Suprapubic skin (tissue), 4 donors: ENCODE measurements around the gene DUOX1. TPM values are rescaled to one million over a fixed set of nuclear protein-coding genes. Genes with fewer than 3 reads are reported as not detected.
A peak's percentile ranks its signal among the peaks of the same experiment; 100 is the strongest.

ENCODE experiments used
- DNase-seq, 2 donors: peaks; one replicate each; pipeline ENCODE4 v3.0.0-alpha.2; 2019; ENCODE audit warnings: low spot score in 2 of 2
- H3K27ac ChIP-seq: fragments of 200-600 bp; sonication (generic); one replicate; pipeline ENCODE4 v1.5.1; 2019
- H3K27me3 ChIP-seq: fragments of 200-600 bp; sonication (generic); one replicate; pipeline ENCODE4 v1.5.1; 2019
- H3K36me3 ChIP-seq: fragments of 200-600 bp; sonication (generic); one replicate; pipeline ENCODE4 v1.5.1; 2019
- H3K4me1 ChIP-seq: fragments of 200-600 bp; sonication (generic); one replicate; pipeline ENCODE4 v1.5.1; 2019
- H3K4me3 ChIP-seq: fragments of 200-600 bp; sonication (generic); one replicate; pipeline ENCODE4 v1.5.1; 2019; ENCODE audit warnings: mild to moderate bottlenecking
- H3K9me3 ChIP-seq: fragments of 200-600 bp; sonication (generic); one replicate; pipeline ENCODE4 v1.5.1; 2019
- EP300 ChIP-seq: sonication (generic); formaldehyde crosslinking; IDR thresholded peaks from one replicate; pipeline ENCODE4 v1.6.1; 2017; ENCODE audit warnings: antibody characterized with exemption
- POLR2A ChIP-seq, 2 donors: fragments of 450-650 bp; IDR thresholded peaks; one replicate each; pipeline ENCODE4 v1.6.1; 2017; ENCODE audit warnings: antibody characterized with exemption in 2 of 2, mild to moderate bottlenecking in 2 of 2, moderate library complexity in 2 of 2
- POLR2AphosphoS5 ChIP-seq, 3 donors: sonication (generic); formaldehyde crosslinking; IDR thresholded peaks; one replicate each; pipeline ENCODE4 v1.6.1; 2017; ENCODE audit warnings: antibody characterized with exemption in 3 of 3
- WGBS: methylation state at CpG from one replicate; pipeline ENCODE4 v1.1.5; 2018; 5-methylcytosine and 5-hydroxymethylcytosine counted together
- total RNA-seq, 4 donors: library from RNA; depleted of rRNA; stranded (reverse); fragments of >200 nt; gene quantifications; one replicate each; pipeline ENCODE4 v1.1.0, GENCODE V29; 2016
- TF ChIP-seq, protein P1 (sequence below), 2 donors: fragments of 200-600 bp in 1 of 2; fragments of 450-650 bp in 1 of 2; sonication (generic) in 1 of 2; IDR thresholded peaks; one replicate each; pipeline ENCODE4 v1.5.1; 2016 to 2019; ENCODE audit warnings: antibody characterized with exemption in 2 of 2, mild to moderate bottlenecking in 1 of 2, moderate library complexity in 1 of 2

DUOX1 gene
- total RNA-seq, 4 donors from 2014 or later, result 87.2 to 246 (median 165) TPM

DNA sequence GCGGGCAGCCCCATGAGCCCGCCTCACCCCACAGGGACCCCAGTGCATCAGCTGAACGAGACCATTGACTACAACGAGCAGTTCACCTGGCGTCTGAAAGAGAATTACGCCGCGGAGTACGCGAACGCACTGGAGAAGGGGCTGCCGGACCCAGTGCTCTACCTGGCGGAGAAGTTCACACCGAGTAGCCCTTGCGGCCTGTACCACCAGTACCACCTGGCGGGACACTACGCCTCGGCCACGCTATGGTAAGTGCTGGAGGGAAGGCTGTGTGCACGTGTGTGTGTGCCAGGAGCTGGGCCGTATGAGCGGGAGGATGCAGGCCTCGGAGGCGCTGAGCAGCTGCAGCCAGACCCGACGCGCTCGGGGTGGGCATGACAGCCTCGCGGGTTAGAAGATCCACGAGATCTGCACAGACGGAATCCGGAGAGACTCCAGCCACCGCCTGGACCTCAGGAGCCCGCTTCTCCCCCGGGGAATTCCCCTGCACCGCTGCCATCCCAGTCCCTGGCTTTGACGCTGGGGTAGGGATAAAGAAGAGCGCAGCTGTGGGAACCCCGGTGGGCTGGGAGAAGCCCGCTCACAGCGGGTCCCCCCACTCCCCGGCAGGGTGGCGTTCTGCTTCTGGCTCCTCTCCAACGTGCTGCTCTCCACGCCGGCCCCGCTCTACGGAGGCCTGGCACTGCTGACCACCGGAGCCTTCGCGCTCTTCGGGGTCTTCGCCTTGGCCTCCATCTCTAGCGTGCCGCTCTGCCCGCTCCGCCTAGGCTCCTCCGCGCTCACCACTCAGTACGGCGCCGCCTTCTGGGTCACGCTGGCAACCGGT lies 13.1 kb upstream of the DUOX1 start:
- H3K4me1 ChIP-seq, result peaks cover 48% of the 10 kb centered on the region
- H3K9me3 ChIP-seq, result no peaks in the 10 kb centered on the region
- DNase-seq, result no peak
- H3K36me3 ChIP-seq, result no peaks in the 10 kb centered on the region
- H3K27me3 ChIP-seq, result peaks cover 69% of the 10 kb centered on the region
- TF ChIP-seq, protein P1, sequence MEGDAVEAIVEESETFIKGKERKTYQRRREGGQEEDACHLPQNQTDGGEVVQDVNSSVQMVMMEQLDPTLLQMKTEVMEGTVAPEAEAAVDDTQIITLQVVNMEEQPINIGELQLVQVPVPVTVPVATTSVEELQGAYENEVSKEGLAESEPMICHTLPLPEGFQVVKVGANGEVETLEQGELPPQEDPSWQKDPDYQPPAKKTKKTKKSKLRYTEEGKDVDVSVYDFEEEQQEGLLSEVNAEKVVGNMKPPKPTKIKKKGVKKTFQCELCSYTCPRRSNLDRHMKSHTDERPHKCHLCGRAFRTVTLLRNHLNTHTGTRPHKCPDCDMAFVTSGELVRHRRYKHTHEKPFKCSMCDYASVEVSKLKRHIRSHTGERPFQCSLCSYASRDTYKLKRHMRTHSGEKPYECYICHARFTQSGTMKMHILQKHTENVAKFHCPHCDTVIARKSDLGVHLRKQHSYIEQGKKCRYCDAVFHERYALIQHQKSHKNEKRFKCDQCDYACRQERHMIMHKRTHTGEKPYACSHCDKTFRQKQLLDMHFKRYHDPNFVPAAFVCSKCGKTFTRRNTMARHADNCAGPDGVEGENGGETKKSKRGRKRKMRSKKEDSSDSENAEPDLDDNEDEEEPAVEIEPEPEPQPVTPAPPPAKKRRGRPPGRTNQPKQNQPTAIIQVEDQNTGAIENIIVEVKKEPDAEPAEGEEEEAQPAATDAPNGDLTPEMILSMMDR (IDR thresholded peaks at IDR 0.05), result no peak
- TF ChIP-seq POLR2AphosphoS5 (IDR thresholded peaks at IDR 0.05) (no peak), EP300 (no peak), POLR2A (IDR thresholded peaks at IDR 0.05) (no peak)
- 7% methylated on average over 21 of the region's 65 CpGs for WGBS
- H3K27ac ChIP-seq, result no peak overlapping the region
- H3K4me3 ChIP-seq, result no peak overlapping the region

DNA sequence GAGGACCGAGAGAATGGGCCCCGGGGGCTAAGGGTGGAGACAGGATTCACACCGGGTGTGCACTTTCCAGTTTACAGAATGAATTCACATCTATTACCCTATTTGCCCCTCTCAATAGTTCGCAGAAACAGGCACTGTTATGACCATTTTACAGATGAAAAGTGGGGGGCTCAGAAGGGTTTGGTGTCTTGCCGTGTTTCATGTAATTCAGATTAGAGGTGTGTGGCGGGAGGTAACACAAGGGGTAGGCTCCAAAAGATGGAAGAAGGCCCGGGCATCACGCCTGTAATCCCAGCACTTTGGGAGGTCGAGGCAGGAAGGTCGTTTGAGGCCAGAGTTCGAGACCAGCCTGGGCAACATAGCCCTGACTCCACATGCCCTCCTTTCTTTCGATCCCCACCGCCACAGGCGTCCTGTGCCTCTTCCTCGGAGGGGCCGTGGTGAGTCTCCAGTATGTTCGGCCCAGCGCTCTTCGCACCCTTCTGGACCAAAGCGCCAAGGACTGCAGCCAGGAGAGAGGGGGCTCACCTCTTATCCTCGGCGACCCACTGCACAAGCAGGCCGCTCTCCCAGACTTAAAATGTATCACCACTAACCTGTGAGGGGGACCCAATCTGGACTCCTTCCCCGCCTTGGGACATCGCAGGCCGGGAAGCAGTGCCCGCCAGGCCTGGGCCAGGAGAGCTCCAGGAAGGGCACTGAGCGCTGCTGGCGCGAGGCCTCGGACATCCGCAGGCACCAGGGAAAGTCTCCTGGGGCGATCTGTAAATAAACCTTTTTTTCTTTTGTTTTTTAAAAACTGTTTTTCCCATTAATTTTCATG lies 12.3 kb upstream of the DUOX1 start:
- WGBS, result 37% methylated on average over 32 of the region's 33 CpGs
- peak overlapping the region; percentile 13 for H3K4me3 ChIP-seq
- H3K36me3 ChIP-seq, result no peaks in the 10 kb centered on the region
- H3K4me1 ChIP-seq, result peaks cover 40% of the 10 kb centered on the region
- no peaks in the 10 kb centered on the region for H3K9me3 ChIP-seq
- H3K27me3 ChIP-seq, result peaks cover 60% of the 10 kb centered on the region
- no peak for DNase-seq
- H3K27ac ChIP-seq, result no peak overlapping the region
- TF ChIP-seq EP300, result no peak
- no peak for TF ChIP-seq POLR2A (IDR thresholded peaks at IDR 0.05)
- TF ChIP-seq POLR2AphosphoS5 (IDR thresholded peaks at IDR 0.05), result no peak
- TF ChIP-seq, protein P1 (IDR thresholded peaks at IDR 0.05), result no peak

DNA sequence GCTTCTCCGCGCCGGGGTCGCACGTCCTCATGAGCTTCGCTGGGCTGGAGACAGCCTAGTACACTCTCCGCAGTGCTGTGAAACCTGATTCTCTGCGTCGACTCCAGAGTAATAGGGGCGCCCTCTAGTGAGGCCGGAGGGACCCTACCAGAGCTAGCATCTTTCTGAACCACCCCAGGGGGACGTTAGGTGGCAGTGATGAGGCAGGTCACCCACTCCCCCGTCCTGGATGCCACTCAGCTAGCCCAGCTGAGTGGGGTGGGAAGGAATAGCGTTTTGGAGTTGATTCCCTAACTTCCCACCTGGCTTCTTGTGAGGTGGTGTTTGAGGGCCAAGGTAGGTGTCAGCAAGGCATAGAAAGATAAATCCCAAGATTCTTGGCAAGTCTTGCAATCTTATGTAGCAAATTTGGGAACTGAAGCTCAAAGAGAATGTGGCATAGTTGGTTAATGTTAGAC lies 11.6 kb upstream of the DUOX1 start:
- Histone ChIP-seq H3K9me3 (no peaks in the 10 kb centered on the region), H3K4me3 (peak overlapping the region; percentile 13), H3K27ac (no peak overlapping the region), H3K27me3 (peaks cover 54% of the 10 kb centered on the region), H3K4me1 (peaks cover 33% of the 10 kb centered on the region), H3K36me3 (no peaks in the 10 kb centered on the region)
- WGBS, result under 1% methylated on average over 14 of the region's 14 CpGs
- peak; percentile 87 to 88 for DNase-seq
- no peak for TF ChIP-seq POLR2A (IDR thresholded peaks at IDR 0.05)
- TF ChIP-seq, protein P1 (IDR thresholded peaks at IDR 0.05), result peak; percentile 67 to 99

DNA sequence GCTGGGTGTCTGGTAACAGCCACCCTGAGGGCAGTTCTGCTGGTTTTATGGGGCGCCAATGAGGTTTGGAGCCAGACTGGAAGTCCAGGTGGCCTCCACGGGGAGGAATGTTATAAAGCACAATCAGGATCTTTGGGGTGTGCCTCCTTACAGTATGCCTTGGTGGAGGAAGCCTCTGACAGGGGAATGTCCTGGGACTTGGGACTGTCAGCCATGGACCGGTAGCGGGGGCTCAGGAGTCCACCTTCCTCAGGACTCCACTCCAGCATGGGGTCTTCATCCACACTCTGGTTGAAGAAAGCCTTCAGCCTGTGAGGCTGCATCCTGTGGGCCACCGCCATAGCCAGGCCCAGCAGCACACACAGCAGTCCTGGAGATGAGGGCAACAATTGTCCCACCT lies 10.8 kb upstream of the DUOX1 start:
- H3K9me3 ChIP-seq, result no peaks in the 10 kb centered on the region
- no peak for DNase-seq
- WGBS, result 81% methylated on average over 2 of the region's 5 CpGs
- no peak overlapping the region for H3K27ac ChIP-seq
- TF ChIP-seq, protein P1 (IDR thresholded peaks at IDR 0.05), result no peak
- no peak for TF ChIP-seq EP300
- no peak for TF ChIP-seq POLR2A (IDR thresholded peaks at IDR 0.05)
- TF ChIP-seq POLR2AphosphoS5 (IDR thresholded peaks at IDR 0.05), result no peak
- no peaks in the 10 kb centered on the region for H3K36me3 ChIP-seq
- H3K4me3 ChIP-seq, result no peak overlapping the region
- peaks cover 30% of the 10 kb centered on the region for H3K4me1 ChIP-seq
- H3K27me3 ChIP-seq, result peaks cover 46% of the 10 kb centered on the region
